Measurements from ENCODE around the gene ZNF385C. TPM values are rescaled to one million over a fixed set of nuclear protein-coding genes. Genes with fewer than 3 reads are reported as not detected.

ZNF385C gene
- total and polyA plus RNA-seq, 2 donors (not counting 1 experiment from before 2014, with no cell fraction given), result 0.33 to 1.1 TPM

GRCh38 chr17:42039794-42040763, 58.2 kb downstream of the ZNF385C start:
- no peak for ATAC-seq (ENCODE audit: low read depth)
- ChIA-PET CTCF (interaction anchor here (0.8 kb wide), 2 partner anchors 9 to 43 kb away, joined by 3 read pairs; no protein-coding TSS in a partner anchor), POLR2A (no interaction called here)
- Histone ChIP-seq H3K36me3 (replicated peaks in 1 of 2; ENCODE audit: control extremely low read depth in 1 of 2, control insufficient read depth in 1 of 2, extremely low read depth in 1 of 2, insufficient read depth in 2 of 2, low read length in 1 of 2) (no peaks in the 10 kb centered on the region), H3K4me3 (ENCODE audit: control extremely low read depth in 1 of 5, extremely low read depth in 1 of 5, insufficient read depth in 1 of 5, low read depth in 2 of 5, low read length in 4 of 5) (no peak overlapping the region), H3K4me2 (replicated peaks; ENCODE audit: low read depth, low read length, poor library complexity, severe bottlenecking) (peak overlapping the region; percentile 22), H3K9ac (ENCODE audit: low read length) (no peak overlapping the region), H4K20me1 (ENCODE audit: control insufficient read depth, insufficient read depth, low read length, poor library complexity, severe bottlenecking) (no peaks in the 10 kb centered on the region), H3K9me3 (ENCODE audit: control extremely low read depth in 1 of 3, control insufficient read depth in 2 of 3, insufficient read depth in 1 of 3, low read length in 2 of 3) (no peaks in the 10 kb centered on the region), H2AFZ (ENCODE audit: insufficient read depth, low read depth, low read length, poor library complexity, severe bottlenecking) (no peak overlapping the region), H3K79me2 (ENCODE audit: control insufficient read depth, insufficient read depth, low read length) (no peaks in the 10 kb centered on the region), H3K27me3 (replicated peaks in 1 of 4; ENCODE audit: control extremely low read depth in 1 of 4, control insufficient read depth in 3 of 4, insufficient read depth in 4 of 4, low read length in 3 of 4) (peaks cover 0 to 10% (median 1%) of the 10 kb centered on the region in 4 experiments), H3K4me1 (ENCODE audit: control insufficient read depth in 2 of 2, insufficient read depth in 2 of 2, low read length in 2 of 2) (no peaks in the 10 kb centered on the region), H3K27ac (ENCODE audit: low read length in 2 of 2) (no peak overlapping the region)
- Mint-ChIP-seq H3K27ac (no peak overlapping the region), H3K27me3 (peaks cover 6% of the 10 kb centered on the region), H3K9me3 (ENCODE audit: insufficient read depth) (no peaks in the 10 kb centered on the region), H3K4me3 (no peak overlapping the region), H3K4me1 (no peaks in the 10 kb centered on the region)
- no peak for DNase-seq
- no peak for TF ChIP-seq EZH2 (IDR thresholded peaks at IDR 0.05; ENCODE audit: borderline replicate concordance, insufficient read depth, low read depth, low read length, poor library complexity, severe bottlenecking)
- TF ChIP-seq CTCF (IDR thresholded peaks at IDR 0.05), result no peak
- 45% methylated on average over 77 of the region's 77 CpGs for WGBS (ENCODE audit: insufficient coverage)
- intact Hi-C loops (cut with micrococcal nuclease), result no loop called here

All from B cell (primary cell).